RPMI7951 (cell line): ENCODE results near the gene RAB3GAP1. TPM values are rescaled to one million over a fixed set of nuclear protein-coding genes. Genes with fewer than 3 reads are reported as not detected.

Experiments
- total RNA-seq: library from RNA; depleted of rRNA; stranded (reverse); fragments of >200 nt; shearing (Covaris generic); gene quantifications from 2 replicates; pipeline ENCODE4 v1.2.3, GENCODE V29; 2014; rRNA removed

The RAB3GAP1 gene
- total RNA-seq, 1 experiment from 2014 or later: 39.2 TPM

Other genes with a start within 250 kb of the RAB3GAP1 start
- not detected in 2 replicates for gene ACMSD, start 213.7 kb upstream of the RAB3GAP1 start, total RNA-seq
- gene CCNT2, start 133.5 kb upstream of the RAB3GAP1 start, total RNA-seq: 21.6 and 25.6 TPM in 2 replicates
- not detected in 2 replicates for gene MAP3K19, start 4.8 kb upstream of the RAB3GAP1 start, total RNA-seq